Activated B cell treated with CpG ODN at 0.5 μM for 24 hours (primary cell): ENCODE results near the gene ABHD14A. TPM values are rescaled to one million over a fixed set of nuclear protein-coding genes. Genes with fewer than 3 reads are reported as not detected.

Source experiments
- ATAC-seq: fragments of 200-7000 bp; cut with Tn5 transposase; one replicate; pipeline ENCODE4 v1.10.0; 2021; ENCODE audit warnings: low read depth, mild to moderate bottlenecking, moderate library complexity
- CTCF ChIA-PET: fragments of 350-600 bp; sonication (Branson Sonifier 250); formaldehyde crosslinking; loops from one replicate; lab custom pipeline; 2021; ENCODE audit warnings: antibody characterized with exemption; lab: Charles Lee
- POLR2A ChIA-PET: fragments of 350-600 bp; sonication (Branson Sonifier 250); formaldehyde crosslinking; loops from one replicate; lab custom pipeline; 2021; ENCODE audit warnings: antibody characterized with exemption; lab: Charles Lee
- DNase-seq: peaks from one replicate; pipeline ENCODE4 v3.0.0; 2022
- H3K27ac Mint-ChIP-seq: one replicate; pipeline ENCODE4 v1.8.0; 2020; ENCODE audit warnings: mixed read lengths
- H3K27me3 Mint-ChIP-seq: one replicate; pipeline ENCODE4 v1.8.0; 2021; ENCODE audit warnings: mixed read lengths
- H3K36me3 Mint-ChIP-seq: one replicate; pipeline ENCODE4 v1.8.0; 2021; ENCODE audit warnings: low read depth, mixed read lengths
- H3K4me1 Mint-ChIP-seq: one replicate; pipeline ENCODE4 v1.8.0; 2021; ENCODE audit warnings: mixed read lengths
- H3K4me3 Mint-ChIP-seq: one replicate; pipeline ENCODE4 v1.8.0; 2020; ENCODE audit warnings: mild to moderate bottlenecking, mixed read lengths
- H3K9me3 Mint-ChIP-seq: one replicate; pipeline ENCODE4 v1.8.0; 2020; ENCODE audit warnings: mixed read lengths
- CTCF ChIP-seq: fragments of 200-600 bp; IDR thresholded peaks from one replicate; pipeline ENCODE4 v1.8.0; 2022; ENCODE audit warnings: antibody characterized with exemption, mild to moderate bottlenecking
- intact Hi-C: fragments of 100-400 bp; cut with micrococcal nuclease; formaldehyde crosslinking; loops from one replicate; pipeline ENCODE4 v1.15.1; 2024
- total RNA-seq: library from RNA; stranded (reverse); gene quantifications from 2 replicates; pipeline ENCODE4 v1.2.3, GENCODE V29; 2022

The ABHD14A gene
- total RNA-seq, 1 donor from 2014 or later: 5.1 TPM

GRCh38 chr3:51983578-51984268 lies 8.9 kb downstream of the ABHD14A start:
- Mint-ChIP-seq H3K27ac (peak overlapping the region; percentile 91), H3K9me3 (no peaks in the 10 kb centered on the region), H3K4me3 (peak overlapping the region; percentile 86), H3K4me1 (peaks cover 23% of the 10 kb centered on the region), H3K27me3 (no peaks in the 10 kb centered on the region), H3K36me3 (no peaks in the 10 kb centered on the region)
- ChIA-PET CTCF (interaction anchor here (0.9 to 3.4 kb wide), 6 partner anchors 9 to 42 kb away, joined by 3 to 25 read pairs (median 4); partner anchors contain the start of genes ABHD14A, ABHD14B, RPL29 and RRP9), POLR2A (interaction anchor here (0.8 to 5.7 kb wide), 10 partner anchors 8 to 298 kb away, joined by 3 to 58 read pairs (median 8); partner anchors contain the start of genes ABHD14A, ABHD14B, DUSP7 and PCBP4)
- intact Hi-C loops: loop anchor here (1.0 to 10.0 kb wide), 6 partner anchors 9 to 551 kb away; partner anchors contain the start of genes ABHD14B, DUSP7, NISCH and NT5DC2
- no peak for TF ChIP-seq CTCF
- ATAC-seq (no peak), DNase-seq (no peak)

GRCh38 chr3:51984269-51984647 lies 9.4 kb downstream of the ABHD14A start:
- no peaks in the 10 kb centered on the region for H3K9me3 Mint-ChIP-seq
- H3K27ac Mint-ChIP-seq: no peak overlapping the region
- CTCF ChIA-PET: interaction anchor here (1.0 to 3.4 kb wide), 2 partner anchors 9 to 10 kb away, joined by 3 to 25 read pairs; partner anchors contain the start of genes ABHD14A and ABHD14B
- POLR2A ChIA-PET: interaction anchor here (1.1 to 5.7 kb wide), 4 partner anchors 8 to 241 kb away, joined by 3 to 58 read pairs (median 35); partner anchors contain the start of genes ABHD14A, ABHD14B, RPL29 and TLR9
- peaks cover 23% of the 10 kb centered on the region for H3K4me1 Mint-ChIP-seq
- no peaks in the 10 kb centered on the region for H3K27me3 Mint-ChIP-seq
- H3K36me3 Mint-ChIP-seq: no peaks in the 10 kb centered on the region
- intact Hi-C loops: loop anchor here (5.0 to 10.0 kb wide), 2 partner anchors 473 to 551 kb away; partner anchors contain the start of genes NISCH, NT5DC2 and UQCC5
- DNase-seq: no peak
- ATAC-seq: no peak
- no peak for TF ChIP-seq CTCF
- H3K4me3 Mint-ChIP-seq: peak overlapping the region; percentile 50

GRCh38 chr3:51985063-51985462 lies 10.2 kb downstream of the ABHD14A start:
- ATAC-seq: no peak
- Mint-ChIP-seq H3K36me3 (no peaks in the 10 kb centered on the region), H3K27ac (no peak overlapping the region), H3K4me1 (peaks cover 23% of the 10 kb centered on the region), H3K9me3 (no peaks in the 10 kb centered on the region), H3K27me3 (no peaks in the 10 kb centered on the region), H3K4me3 (peak overlapping the region; percentile 8)
- POLR2A ChIA-PET: interaction anchor here (0.6 to 4.5 kb wide), 4 partner anchors 10 to 97 kb away, joined by 4 to 58 read pairs (median 20); partner anchors contain the start of genes ABHD14A, ABHD14B and RPL29
- DNase-seq: no peak
- CTCF ChIA-PET: no interaction called here
- no peak for TF ChIP-seq CTCF
- intact Hi-C loops: loop anchor here (10.0 kb wide), 1 partner anchor 550 kb away; the partner anchor contains the start of genes NT5DC2 and UQCC5

- intact Hi-C loops: loop anchor here (10.0 kb wide), 1 partner anchor 549 kb away; the partner anchor contains the start of genes NT5DC2 and UQCC5
- Mint-ChIP-seq H3K9me3 (no peaks in the 10 kb centered on the region), H3K4me3 (no peak overlapping the region), H3K27me3 (no peaks in the 10 kb centered on the region), H3K4me1 (peaks cover 21% of the 10 kb centered on the region), H3K36me3 (peaks cover 2% of the 10 kb centered on the region), H3K27ac (no peak overlapping the region)
- no peak for TF ChIP-seq CTCF
- ATAC-seq (no peak), DNase-seq (no peak)
- POLR2A ChIA-PET: interaction anchor here (1.0 to 1.4 kb wide), 2 partner anchors 9 to 10 kb away, joined by 5 to 6 read pairs; partner anchors contain the start of gene RPL29
- CTCF ChIA-PET: interaction anchor here (0.6 kb wide), 1 partner anchor 1313 kb away, joined by 3 read pairs; no protein-coding TSS in a partner anchor
Measured at GRCh38 chr3:51986010-51986947, 11.4 kb downstream of the ABHD14A start.
